ENCODE data around the gene ANKRD30BL. TPM values are rescaled to one million over a fixed set of nuclear protein-coding genes. Genes with fewer than 3 reads are reported as not detected.
"Not testable (repeated sequence)": the region's sequence is repeated elsewhere in the genome, so short reads cannot be mapped to it uniquely, and the experiment has no call there.

The ANKRD30BL gene, protein sequence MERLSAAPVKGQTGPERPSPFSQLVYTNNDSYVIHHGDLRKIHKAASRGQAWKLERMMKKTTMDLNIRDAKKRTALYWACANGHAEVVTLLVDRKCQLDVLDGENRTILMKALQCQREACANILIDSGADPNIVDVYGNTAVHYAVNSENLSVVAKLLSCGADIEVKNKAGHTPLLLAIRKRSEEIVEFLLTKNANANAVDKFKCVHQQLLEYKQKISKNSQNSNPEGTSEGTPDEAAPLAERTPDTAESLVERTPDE
- polyA plus RNA-seq (2011; rRNA removed) (not detected in 2 replicates), polyA minus RNA-seq (2011; rRNA and poly(A)+ RNA removed) (not detected in 2 replicates)

DNA sequence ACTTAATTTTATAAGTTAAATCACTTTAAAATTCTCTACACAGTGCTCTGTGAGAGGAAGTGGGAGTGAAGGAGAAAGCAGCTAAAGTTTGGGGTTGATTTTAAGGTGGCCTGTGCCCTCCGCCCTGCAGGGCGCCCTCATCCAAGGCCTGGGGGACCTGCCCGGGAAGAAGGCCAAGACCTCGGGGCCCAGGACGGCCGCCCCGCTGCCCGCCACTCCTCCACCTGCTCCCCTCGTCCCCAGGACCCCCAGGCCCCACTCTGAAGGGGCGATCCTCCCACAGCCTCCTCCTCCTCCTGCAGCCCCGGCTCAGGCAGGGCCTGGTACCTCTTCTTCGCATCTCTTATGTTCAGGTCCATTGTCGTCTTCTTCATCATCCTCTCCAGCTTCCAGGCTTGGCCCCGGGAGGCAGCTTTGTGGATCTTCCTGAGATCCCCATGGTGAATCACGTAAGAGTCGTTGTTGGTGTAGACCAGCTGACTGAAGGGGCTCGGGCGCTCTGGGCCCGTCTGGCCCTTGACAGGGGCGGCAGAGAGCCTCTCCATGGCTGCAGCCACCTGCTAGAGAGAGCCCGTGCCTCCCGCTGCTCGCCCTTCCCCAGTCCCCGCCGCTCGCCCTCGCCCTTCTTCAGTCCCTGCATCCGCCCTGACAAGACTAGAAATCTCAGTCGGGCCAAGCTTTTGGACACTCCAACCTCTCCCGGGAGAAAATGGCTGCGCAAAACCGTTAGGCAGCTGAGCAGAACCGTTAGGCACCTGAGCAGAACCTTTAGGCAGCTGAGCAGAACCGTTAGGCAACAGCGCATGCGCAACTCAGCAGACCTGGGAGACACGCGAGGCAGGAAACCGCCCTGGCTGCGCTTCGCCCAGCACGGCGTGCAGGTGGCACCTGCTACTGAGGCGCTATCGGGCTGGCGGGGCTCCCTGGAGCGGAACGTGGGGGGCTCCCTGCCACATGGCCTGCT is at the start of gene ANKRD30BL:
ANKRD30BL (minus strand) TSS at position 792 of the 964 bp plus-strand sequence; CDS start at position 545, 247 bp downstream.
- H3K27ac ChIP-seq (ENCODE audit: low read depth, low read length); H3K27me3 ChIP-seq (ENCODE audit: control insufficient read depth, insufficient read depth, low read length); H3K4me3 ChIP-seq (ENCODE audit: low read depth, low read length); CTCF ChIA-PET; DNase-seq (ENCODE audit: low read depth, low spot score); POLR2A ChIA-PET: not testable (repeated sequence)
- H3K9me3 ChIP-seq (ENCODE audit: control insufficient read depth, insufficient read depth, low read length): peaks cover 17% of the 10 kb centered on the region; the same call in 1 of the 2 replicates

DNA sequence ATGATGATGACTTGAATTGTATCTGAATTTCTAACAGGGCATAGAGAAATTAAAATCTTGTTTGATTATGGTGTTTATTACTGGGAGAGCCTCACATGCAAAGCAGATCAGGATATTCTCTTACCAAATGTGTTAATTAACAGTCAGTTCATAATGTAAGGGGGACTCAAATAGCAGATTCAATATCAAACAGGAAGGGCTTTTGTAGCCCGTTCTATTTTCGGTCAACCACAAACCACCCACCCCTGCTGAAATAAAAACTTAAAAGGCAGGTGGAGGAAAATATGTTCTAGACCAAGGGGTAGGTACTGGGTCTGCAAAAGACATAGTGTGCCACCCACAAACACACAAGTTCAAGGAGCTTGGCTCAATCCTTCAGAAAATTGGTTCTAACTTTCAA is 41.1 kb upstream of the ANKRD30BL start:
- H3K27ac ChIP-seq (ENCODE audit: low read depth, low read length); H3K27me3 ChIP-seq (ENCODE audit: control insufficient read depth, insufficient read depth, low read length); CTCF ChIA-PET; DNase-seq (ENCODE audit: low read depth, low spot score); H3K4me3 ChIP-seq (ENCODE audit: low read depth, low read length); H3K9me3 ChIP-seq (ENCODE audit: control insufficient read depth, insufficient read depth, low read length); POLR2A ChIA-PET: not testable (repeated sequence)

DNA sequence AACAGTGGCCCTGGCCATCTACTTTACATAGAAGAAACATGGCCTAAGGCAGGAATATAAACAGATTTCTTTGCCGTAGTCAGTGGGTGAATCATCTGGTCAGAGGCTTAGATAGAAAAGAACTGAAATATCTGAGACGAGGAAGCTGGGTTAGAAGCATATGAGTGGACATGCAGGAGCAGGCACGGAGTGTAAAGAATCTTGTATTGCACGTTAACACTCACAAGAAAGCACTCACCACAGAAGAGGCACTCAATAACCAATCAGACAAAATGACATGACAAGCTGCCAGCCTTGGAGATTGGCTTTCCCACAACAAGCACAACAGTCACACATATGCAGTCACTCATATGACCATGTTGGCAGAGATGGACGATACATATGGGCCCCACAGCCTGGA is 31.1 kb upstream of the ANKRD30BL start:
- H3K4me3 ChIP-seq (ENCODE audit: low read depth, low read length); H3K27me3 ChIP-seq (ENCODE audit: control insufficient read depth, insufficient read depth, low read length); POLR2A ChIA-PET; H3K9me3 ChIP-seq (ENCODE audit: control insufficient read depth, insufficient read depth, low read length); H3K27ac ChIP-seq (ENCODE audit: low read depth, low read length); DNase-seq (ENCODE audit: low read depth, low spot score); CTCF ChIA-PET: not testable (repeated sequence)

DNA sequence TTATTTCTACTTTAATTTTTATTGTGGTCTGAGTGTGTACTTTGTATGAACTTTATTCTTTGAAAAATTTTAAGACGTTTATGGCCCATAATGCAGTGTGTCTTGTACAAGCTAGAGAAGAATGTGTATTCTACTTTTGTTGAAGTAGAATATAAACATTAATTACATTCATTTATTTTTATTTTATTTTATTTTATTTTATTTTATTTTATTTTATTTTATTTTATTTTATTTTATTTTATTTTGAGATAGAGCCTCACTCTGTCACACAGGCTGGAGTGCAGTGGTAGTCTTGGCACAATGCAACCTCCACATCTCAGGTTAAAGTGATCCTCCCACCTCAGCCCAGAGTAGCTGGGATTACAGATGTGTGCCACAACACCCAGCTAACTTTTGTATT is 5.3 kb upstream of the ANKRD30BL start:
- H3K9me3 ChIP-seq (ENCODE audit: control insufficient read depth, insufficient read depth, low read length); CTCF ChIA-PET; H3K27me3 ChIP-seq (ENCODE audit: control insufficient read depth, insufficient read depth, low read length); H3K4me3 ChIP-seq (ENCODE audit: low read depth, low read length); H3K27ac ChIP-seq (ENCODE audit: low read depth, low read length); DNase-seq (ENCODE audit: low read depth, low spot score); POLR2A ChIA-PET: not testable (repeated sequence)

DNA sequence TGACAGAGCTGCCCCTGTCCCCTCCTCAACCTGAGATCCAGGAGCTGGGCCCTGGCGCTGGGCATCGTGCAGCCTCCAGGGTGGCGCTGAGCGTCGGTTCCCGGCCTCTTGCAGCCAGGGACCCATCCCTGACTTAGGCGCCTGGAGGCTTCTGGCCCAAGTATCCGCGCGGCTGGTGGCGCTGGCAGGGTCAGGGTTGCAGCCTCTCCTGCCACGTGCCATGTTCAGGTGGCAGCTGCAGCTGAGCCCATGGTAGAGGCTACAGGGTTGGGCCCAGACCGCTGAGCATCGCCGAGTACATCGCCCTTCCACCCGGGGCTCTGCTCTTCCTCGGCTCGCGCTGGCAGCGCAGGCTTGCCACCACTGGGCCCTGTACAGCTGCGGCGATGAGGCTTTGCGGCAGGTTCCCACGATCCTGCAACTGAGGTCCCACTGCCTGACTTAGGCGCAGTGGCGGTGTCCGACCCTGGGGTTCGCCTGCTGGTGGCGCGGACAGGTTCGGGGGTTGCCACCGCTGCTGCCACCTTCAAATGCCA is 441 bp upstream of the ANKRD30BL start:
- peaks cover 17% of the 10 kb centered on the region; the same call in 1 of the 2 replicates for H3K9me3 ChIP-seq (ENCODE audit: control insufficient read depth, insufficient read depth, low read length)
- H3K27ac ChIP-seq (ENCODE audit: low read depth, low read length); DNase-seq (ENCODE audit: low read depth, low spot score); CTCF ChIA-PET; H3K27me3 ChIP-seq (ENCODE audit: control insufficient read depth, insufficient read depth, low read length); H3K4me3 ChIP-seq (ENCODE audit: low read depth, low read length); POLR2A ChIA-PET: not testable (repeated sequence)

DNA sequence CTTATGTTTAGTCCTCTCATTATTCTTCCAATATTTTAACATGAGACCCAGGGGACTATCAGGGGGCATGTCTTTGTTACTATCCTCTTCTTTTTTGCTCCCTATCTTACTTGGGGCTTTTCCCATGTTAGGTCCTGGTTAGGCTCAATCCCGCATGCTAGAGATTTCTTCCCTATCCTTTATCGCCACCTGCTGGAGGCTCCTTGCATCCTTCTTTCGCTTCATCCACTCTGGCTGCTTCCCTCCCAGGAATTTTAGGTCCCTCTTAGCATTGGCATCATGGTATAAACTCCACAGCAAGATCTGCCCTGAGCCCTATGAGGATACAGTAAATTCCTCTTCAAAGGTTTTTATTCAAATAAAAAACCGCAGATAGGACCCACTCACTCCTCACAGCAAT is 15.0 kb downstream of the ANKRD30BL start:
- DNase-seq (ENCODE audit: low read depth, low spot score): peak; percentile 6
- CTCF ChIA-PET; H3K27me3 ChIP-seq (ENCODE audit: control insufficient read depth, insufficient read depth, low read length); POLR2A ChIA-PET; H3K27ac ChIP-seq (ENCODE audit: low read depth, low read length); H3K4me3 ChIP-seq (ENCODE audit: low read depth, low read length); H3K9me3 ChIP-seq (ENCODE audit: control insufficient read depth, insufficient read depth, low read length): not testable (repeated sequence)
- TF ChIP-seq, protein P1, sequence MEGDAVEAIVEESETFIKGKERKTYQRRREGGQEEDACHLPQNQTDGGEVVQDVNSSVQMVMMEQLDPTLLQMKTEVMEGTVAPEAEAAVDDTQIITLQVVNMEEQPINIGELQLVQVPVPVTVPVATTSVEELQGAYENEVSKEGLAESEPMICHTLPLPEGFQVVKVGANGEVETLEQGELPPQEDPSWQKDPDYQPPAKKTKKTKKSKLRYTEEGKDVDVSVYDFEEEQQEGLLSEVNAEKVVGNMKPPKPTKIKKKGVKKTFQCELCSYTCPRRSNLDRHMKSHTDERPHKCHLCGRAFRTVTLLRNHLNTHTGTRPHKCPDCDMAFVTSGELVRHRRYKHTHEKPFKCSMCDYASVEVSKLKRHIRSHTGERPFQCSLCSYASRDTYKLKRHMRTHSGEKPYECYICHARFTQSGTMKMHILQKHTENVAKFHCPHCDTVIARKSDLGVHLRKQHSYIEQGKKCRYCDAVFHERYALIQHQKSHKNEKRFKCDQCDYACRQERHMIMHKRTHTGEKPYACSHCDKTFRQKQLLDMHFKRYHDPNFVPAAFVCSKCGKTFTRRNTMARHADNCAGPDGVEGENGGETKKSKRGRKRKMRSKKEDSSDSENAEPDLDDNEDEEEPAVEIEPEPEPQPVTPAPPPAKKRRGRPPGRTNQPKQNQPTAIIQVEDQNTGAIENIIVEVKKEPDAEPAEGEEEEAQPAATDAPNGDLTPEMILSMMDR (IDR thresholded peaks at IDR 0.05; ENCODE audit: low read depth, low read length): peak; percentile 60

Small RNA genes within 50 kb of the gene (small RNA-seq; reads per million reads assigned to genes)
- gene RNU6-1132P (ENCODE audit: insufficient read length, low read depth): not detected

All from AG04450 (cell line).